HEK293 (cell line): ENCODE data around the gene RPL22.

ENCODE experiments used
- CTCF ChIA-PET: fragments of 350-600 bp; formaldehyde crosslinking; extraction: SDS; loops from one replicate; lab custom pipeline; 2021; ENCODE audit warnings: antibody characterized with exemption; lab: Yijun Ruan, JAX
- POLR2A ChIA-PET: fragments of 300-600 bp; formaldehyde crosslinking; extraction: SDS; loops from one replicate; lab custom pipeline; 2020; ENCODE audit warnings: antibody characterized with exemption, inconsistent platforms; lab: Yijun Ruan, JAX
- H3K27ac ChIP-seq: fragments of 200-500 bp; sonication (Bioruptor generic); 2 replicates; pipeline ENCODE4 v1.5.1; 2014; ENCODE audit warnings: low read depth, low read length, control low read depth, inconsistent platforms; ENCODE audit errors: extremely low read depth
- H3K36me3 ChIP-seq, 2 experiments: fragments of 200-500 bp in 1 of 2; sonication (Bioruptor generic) in 1 of 2; 1 replicate in 1 of 2; 2 replicates in 1 of 2; pipeline ENCODE4 v1.5.1; 2014 to 2017; ENCODE audit warnings: inconsistent platforms in 2 of 2, low read length in 2 of 2; ENCODE audit not compliant: control insufficient read depth in 2 of 2, insufficient read depth in 1 of 2
- H3K4me1 ChIP-seq: fragments of 200-500 bp; sonication (Bioruptor generic); 2 replicates; pipeline ENCODE4 v1.5.1; 2014; ENCODE audit warnings: mild to moderate bottlenecking, low read length, inconsistent platforms; ENCODE audit not compliant: control insufficient read depth, insufficient read depth
- H3K4me3 ChIP-seq: 2 replicates; pipeline ENCODE4 v1.5.1; 2011; ENCODE audit warnings: low read depth, mild to moderate bottlenecking, control low read depth, low read length, moderate library complexity
- H3K9me3 ChIP-seq: fragments of 200-500 bp; sonication (Bioruptor generic); 2 replicates; pipeline ENCODE4 v1.5.1; 2014; ENCODE audit warnings: low read depth, low read length, inconsistent platforms; ENCODE audit not compliant: control insufficient read depth, insufficient read depth
- EGR2 ChIP-seq: fragments of 450-650 bp; formaldehyde crosslinking; IDR thresholded peaks from 2 replicates; pipeline ENCODE4 v1.5.1; 2016; ENCODE audit warnings: low read depth, missing biosample characterization, missing genetic modification characterization
- GLI4 ChIP-seq: fragments of 450-650 bp; formaldehyde crosslinking; IDR thresholded peaks from 2 replicates; pipeline ENCODE4 v1.5.1; 2016; ENCODE audit warnings: missing biosample characterization, missing genetic modification characterization
- GLIS1 ChIP-seq: fragments of 450-650 bp; formaldehyde crosslinking; IDR thresholded peaks from 2 replicates; pipeline ENCODE4 v1.5.1; 2016; ENCODE audit warnings: missing biosample characterization, missing genetic modification characterization
- HOXD13 ChIP-seq: sonication (generic); formaldehyde crosslinking; IDR thresholded peaks from 2 replicates; pipeline ENCODE4 v1.8.0; 2022; ENCODE audit warnings: missing genetic modification reagents, borderline replicate concordance
- KLF16 ChIP-seq: fragments of 450-650 bp; formaldehyde crosslinking; IDR thresholded peaks from 2 replicates; pipeline ENCODE4 v1.5.1; 2017; ENCODE audit warnings: missing biosample characterization, missing genetic modification characterization
- MEIS1 ChIP-seq: sonication (generic); formaldehyde crosslinking; IDR thresholded peaks from 2 replicates; pipeline ENCODE4 v1.8.1; 2022; ENCODE audit warnings: missing genetic modification reagents, mild to moderate bottlenecking, borderline replicate concordance
- MYNN ChIP-seq: fragments of 450-650 bp; formaldehyde crosslinking; IDR thresholded peaks from 2 replicates; pipeline ENCODE4 v1.5.1; 2016; ENCODE audit warnings: missing biosample characterization, missing genetic modification characterization, borderline replicate concordance
- MZF1 ChIP-seq: fragments of 450-650 bp; formaldehyde crosslinking; IDR thresholded peaks from 2 replicates; pipeline ENCODE4 v1.5.1; 2017; ENCODE audit warnings: missing biosample characterization, missing genetic modification characterization, borderline replicate concordance
- WT1 ChIP-seq: fragments of 450-650 bp; formaldehyde crosslinking; IDR thresholded peaks from 2 replicates; pipeline ENCODE4 v1.5.1; 2016; ENCODE audit warnings: missing biosample characterization, missing genetic modification characterization
- ZBTB21 ChIP-seq: fragments of 450-650 bp; formaldehyde crosslinking; IDR thresholded peaks from 2 replicates; pipeline ENCODE4 v1.5.1; 2017; ENCODE audit warnings: missing biosample characterization, missing genetic modification characterization
- ZFP37 ChIP-seq: fragments of 450-650 bp; formaldehyde crosslinking; IDR thresholded peaks from 2 replicates; pipeline ENCODE4 v1.5.1; 2016; ENCODE audit warnings: missing biosample characterization, missing genetic modification characterization
- ZNF184 ChIP-seq: fragments of 450-650 bp; IDR thresholded peaks from 2 replicates; pipeline ENCODE4 v1.5.1; 2018; ENCODE audit warnings: missing biosample characterization, mild to moderate bottlenecking, missing genetic modification characterization
- ZNF266 ChIP-seq: fragments of 450-650 bp; formaldehyde crosslinking; IDR thresholded peaks from 2 replicates; pipeline ENCODE4 v1.5.1; 2016; ENCODE audit warnings: missing biosample characterization, missing genetic modification characterization, low read depth
- ZNF366 ChIP-seq: fragments of 450-650 bp; formaldehyde crosslinking; conservative IDR thresholded peaks from 2 replicates; pipeline ENCODE4 v1.5.1; 2016; ENCODE audit warnings: missing biosample characterization, missing genetic modification characterization
- ZNF416 ChIP-seq: fragments of 450-650 bp; formaldehyde crosslinking; IDR thresholded peaks from 2 replicates; pipeline ENCODE4 v1.5.1; 2016; ENCODE audit warnings: missing biosample characterization, missing genetic modification characterization
- ZNF677 ChIP-seq: fragments of 450-650 bp; IDR thresholded peaks from 2 replicates; pipeline ENCODE4 v1.5.0; 2018; ENCODE audit warnings: missing biosample characterization, mild to moderate bottlenecking, missing genetic modification characterization, moderate library complexity
- ZNF747 ChIP-seq: fragments of 450-650 bp; formaldehyde crosslinking; IDR thresholded peaks from 2 replicates; pipeline ENCODE4 v1.5.1; 2016; ENCODE audit warnings: missing biosample characterization, missing genetic modification characterization
- ZSCAN30 ChIP-seq: fragments of 450-650 bp; IDR thresholded peaks from 2 replicates; pipeline ENCODE4 v1.5.1; 2018; ENCODE audit warnings: missing biosample characterization, mild to moderate bottlenecking, missing genetic modification characterization, moderate library complexity
- TF ChIP-seq, protein P1 (sequence below): fragments of 450-650 bp; formaldehyde crosslinking; IDR thresholded peaks from 2 replicates; pipeline ENCODE4 v1.5.1; 2016; ENCODE audit warnings: missing biosample characterization, missing genetic modification characterization
- TF ChIP-seq, protein P2 (sequence below): fragments of 450-650 bp; formaldehyde crosslinking; IDR thresholded peaks from 2 replicates; pipeline ENCODE4 v1.5.1; 2016; ENCODE audit warnings: missing biosample characterization, missing genetic modification characterization
- TF ChIP-seq, protein P3 (sequence below): fragments of 450-650 bp; formaldehyde crosslinking; IDR thresholded peaks from 2 replicates; pipeline ENCODE4 v1.5.1; 2016; ENCODE audit warnings: missing biosample characterization, missing genetic modification characterization, low read depth
- TF ChIP-seq, protein P4 (sequence below): fragments of 450-650 bp; formaldehyde crosslinking; IDR thresholded peaks from 2 replicates; pipeline ENCODE4 v1.5.1; 2017; ENCODE audit warnings: missing biosample characterization, mild to moderate bottlenecking, missing genetic modification characterization, moderate library complexity
- TF ChIP-seq, protein P5 (sequence below): fragments of 450-650 bp; formaldehyde crosslinking; IDR thresholded peaks from 2 replicates; pipeline ENCODE4 v1.5.1; 2016; ENCODE audit warnings: missing biosample characterization, missing genetic modification characterization

Gene RPL22

DNA sequence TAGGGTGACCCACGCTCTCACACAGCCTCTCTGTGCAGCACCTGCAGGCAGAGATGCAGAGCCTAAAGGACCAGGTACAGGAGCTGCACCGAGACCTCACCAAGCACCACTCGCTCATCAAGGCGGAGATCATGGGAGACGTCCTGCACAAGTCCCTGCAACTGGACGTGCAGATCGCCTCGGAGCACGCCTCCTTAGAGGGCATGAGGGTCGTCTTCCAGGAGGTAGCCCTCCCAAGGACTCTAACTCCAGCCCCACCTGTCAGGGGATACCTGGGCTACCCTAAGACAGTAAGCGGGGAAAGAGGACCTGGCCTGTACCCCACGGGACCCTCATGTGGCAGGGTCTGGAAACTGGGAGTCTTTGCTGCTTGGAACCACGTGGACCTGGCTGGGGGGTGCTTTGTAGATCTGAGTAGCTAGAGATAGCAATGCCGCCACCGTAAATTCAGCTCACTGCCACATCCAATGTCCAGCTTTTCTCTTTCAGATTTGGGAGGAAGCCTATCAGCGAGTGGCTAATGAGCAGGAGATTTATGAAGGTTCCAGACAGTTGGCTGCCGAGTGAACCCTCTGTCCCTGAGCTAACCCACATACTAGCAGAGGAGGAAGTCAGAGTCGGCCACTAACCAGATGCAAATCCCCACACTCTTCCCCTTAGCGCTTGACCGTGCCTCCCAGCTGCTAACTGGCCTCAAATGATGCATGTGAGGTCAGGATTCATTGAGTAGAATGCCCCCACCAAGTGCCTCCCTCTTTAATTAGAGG is 13.0 kb upstream of the RPL22 start (continued):
- TF ChIP-seq GLI4: no peak

DNA sequence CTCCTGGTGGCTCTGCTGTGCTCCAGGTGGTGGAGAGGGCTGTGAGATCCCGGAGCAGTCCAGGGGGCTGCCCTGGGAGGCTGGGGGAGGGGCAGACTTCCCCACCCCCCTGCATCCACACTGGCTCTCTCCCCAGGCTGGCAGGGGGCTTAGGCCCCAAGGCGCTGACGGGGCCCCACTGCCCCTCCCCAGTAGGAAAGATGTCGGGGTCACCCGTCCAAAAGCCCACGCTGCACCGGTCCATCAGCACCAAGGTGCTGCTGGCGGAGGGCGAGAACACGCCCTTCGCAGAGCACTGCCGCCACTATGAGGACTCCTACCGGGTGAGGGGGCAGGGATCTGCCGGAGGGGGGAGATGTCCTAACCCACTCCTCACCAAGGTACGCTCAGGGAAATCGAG is 12.3 kb upstream of the RPL22 start:
- Histone ChIP-seq H3K4me1 (no peaks in the 10 kb centered on the region), H3K9me3 (no peaks in the 10 kb centered on the region)
- TF ChIP-seq ZNF416 (tag by site-specific recombination): no peak
- peak; percentile 38 for TF ChIP-seq GLIS1 (tag by site-specific recombination)
- TF ChIP-seq, all 188 proteins: peak for 1
- ChIA-PET CTCF (no interaction called here), POLR2A (no interaction called here)
- no peak overlapping the region for H3K27ac ChIP-seq
- peaks cover 0 to 47% of the 10 kb centered on the region in 2 experiments; a peak in 1 of 3 replicates for H3K36me3 ChIP-seq
- no peak overlapping the region for H3K4me3 ChIP-seq

DNA sequence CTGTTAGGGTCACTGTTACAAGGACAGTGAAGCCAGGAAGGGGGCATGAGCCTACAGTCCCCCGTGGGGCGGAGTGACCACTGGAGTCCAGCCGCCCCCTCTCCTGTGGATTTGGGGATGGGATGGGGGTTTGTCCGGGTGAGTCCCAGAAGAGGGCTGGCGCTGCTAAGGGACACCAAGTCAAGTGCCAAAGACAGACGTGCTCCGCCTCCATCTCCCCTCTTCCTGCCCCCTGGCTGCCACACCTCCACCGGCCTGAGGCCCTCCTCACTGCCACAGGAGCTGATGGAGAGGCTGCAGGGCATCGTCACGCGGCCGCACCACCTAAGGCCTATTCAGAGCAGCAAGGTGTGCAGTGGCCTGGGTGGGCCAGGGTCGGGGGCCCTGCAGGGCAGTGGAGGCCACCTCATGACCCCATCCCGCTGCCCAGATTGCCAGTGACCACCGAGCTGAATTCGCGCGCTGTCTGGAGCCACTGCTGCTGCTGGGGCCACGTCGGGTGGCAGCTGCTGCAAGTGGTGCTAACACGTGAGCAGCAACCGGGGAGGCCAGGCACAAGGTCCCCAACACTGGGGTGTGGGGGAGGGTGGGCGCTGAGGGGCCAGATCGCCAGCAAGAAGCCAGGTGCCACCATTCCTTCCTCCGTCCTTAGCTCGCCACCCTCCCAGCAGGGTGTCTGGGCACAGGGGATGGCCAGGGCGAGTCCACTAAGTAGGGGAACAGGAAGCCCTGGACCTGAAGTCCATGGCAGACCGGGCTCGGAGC is 11.4 kb upstream of the RPL22 start:
- ChIA-PET CTCF (no interaction called here), POLR2A (no interaction called here)
- Histone ChIP-seq H3K4me3 (no peak overlapping the region), H3K4me1 (no peaks in the 10 kb centered on the region), H3K9me3 (no peaks in the 10 kb centered on the region), H3K27ac (no peak overlapping the region), H3K36me3 (peaks cover 0 to 43% of the 10 kb centered on the region in 2 experiments; a peak in 1 of 3 replicates)
- TF ChIP-seq KLF16 (tag by site-specific recombination) (no peak), ZNF366 (no peak), ZFP37 (tag by site-specific recombination) (no peak), ZNF184 (tag by site-specific recombination) (no peak), ZNF266 (no peak), ZSCAN30 (tag by site-specific recombination) (no peak), MEIS1 (CRISPR knock-in tag) (no peak), MZF1 (no peak), ZBTB21 (tag by site-specific recombination) (no peak), HOXD13 (no peak), ZNF677 (tag by site-specific recombination) (no peak), ZNF747 (no peak), MYNN (no peak), WT1 (tag by site-specific recombination) (no peak), EGR2 (no peak)
- TF ChIP-seq, protein P1, sequence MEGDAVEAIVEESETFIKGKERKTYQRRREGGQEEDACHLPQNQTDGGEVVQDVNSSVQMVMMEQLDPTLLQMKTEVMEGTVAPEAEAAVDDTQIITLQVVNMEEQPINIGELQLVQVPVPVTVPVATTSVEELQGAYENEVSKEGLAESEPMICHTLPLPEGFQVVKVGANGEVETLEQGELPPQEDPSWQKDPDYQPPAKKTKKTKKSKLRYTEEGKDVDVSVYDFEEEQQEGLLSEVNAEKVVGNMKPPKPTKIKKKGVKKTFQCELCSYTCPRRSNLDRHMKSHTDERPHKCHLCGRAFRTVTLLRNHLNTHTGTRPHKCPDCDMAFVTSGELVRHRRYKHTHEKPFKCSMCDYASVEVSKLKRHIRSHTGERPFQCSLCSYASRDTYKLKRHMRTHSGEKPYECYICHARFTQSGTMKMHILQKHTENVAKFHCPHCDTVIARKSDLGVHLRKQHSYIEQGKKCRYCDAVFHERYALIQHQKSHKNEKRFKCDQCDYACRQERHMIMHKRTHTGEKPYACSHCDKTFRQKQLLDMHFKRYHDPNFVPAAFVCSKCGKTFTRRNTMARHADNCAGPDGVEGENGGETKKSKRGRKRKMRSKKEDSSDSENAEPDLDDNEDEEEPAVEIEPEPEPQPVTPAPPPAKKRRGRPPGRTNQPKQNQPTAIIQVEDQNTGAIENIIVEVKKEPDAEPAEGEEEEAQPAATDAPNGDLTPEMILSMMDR (tag by site-specific recombination): no peak
- TF ChIP-seq, protein P2, sequence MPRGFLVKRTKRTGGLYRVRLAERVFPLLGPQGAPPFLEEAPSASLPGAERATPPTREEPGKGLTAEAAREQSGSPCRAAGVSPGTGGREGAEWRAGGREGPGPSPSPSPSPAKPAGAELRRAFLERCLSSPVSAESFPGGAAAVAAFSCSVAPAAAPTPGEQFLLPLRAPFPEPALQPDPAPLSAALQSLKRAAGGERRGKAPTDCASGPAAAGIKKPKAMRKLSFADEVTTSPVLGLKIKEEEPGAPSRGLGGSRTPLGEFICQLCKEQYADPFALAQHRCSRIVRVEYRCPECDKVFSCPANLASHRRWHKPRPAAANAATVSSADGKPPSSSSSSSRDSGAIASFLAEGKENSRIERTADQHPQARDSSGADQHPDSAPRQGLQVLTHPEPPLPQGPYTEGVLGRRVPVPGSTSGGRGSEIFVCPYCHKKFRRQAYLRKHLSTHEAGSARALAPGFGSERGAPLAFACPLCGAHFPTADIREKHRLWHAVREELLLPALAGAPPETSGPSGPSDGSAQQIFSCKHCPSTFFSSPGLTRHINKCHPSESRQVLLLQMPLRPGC (tag by site-specific recombination): no peak
- TF ChIP-seq, protein P3, sequence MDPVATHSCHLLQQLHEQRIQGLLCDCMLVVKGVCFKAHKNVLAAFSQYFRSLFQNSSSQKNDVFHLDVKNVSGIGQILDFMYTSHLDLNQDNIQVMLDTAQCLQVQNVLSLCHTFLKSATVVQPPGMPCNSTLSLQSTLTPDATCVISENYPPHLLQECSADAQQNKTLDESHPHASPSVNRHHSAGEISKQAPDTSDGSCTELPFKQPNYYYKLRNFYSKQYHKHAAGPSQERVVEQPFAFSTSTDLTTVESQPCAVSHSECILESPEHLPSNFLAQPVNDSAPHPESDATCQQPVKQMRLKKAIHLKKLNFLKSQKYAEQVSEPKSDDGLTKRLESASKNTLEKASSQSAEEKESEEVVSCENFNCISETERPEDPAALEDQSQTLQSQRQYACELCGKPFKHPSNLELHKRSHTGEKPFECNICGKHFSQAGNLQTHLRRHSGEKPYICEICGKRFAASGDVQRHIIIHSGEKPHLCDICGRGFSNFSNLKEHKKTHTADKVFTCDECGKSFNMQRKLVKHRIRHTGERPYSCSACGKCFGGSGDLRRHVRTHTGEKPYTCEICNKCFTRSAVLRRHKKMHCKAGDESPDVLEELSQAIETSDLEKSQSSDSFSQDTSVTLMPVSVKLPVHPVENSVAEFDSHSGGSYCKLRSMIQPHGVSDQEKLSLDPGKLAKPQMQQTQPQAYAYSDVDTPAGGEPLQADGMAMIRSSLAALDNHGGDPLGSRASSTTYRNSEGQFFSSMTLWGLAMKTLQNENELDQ (tag by site-specific recombination): no peak
- TF ChIP-seq, protein P4, sequence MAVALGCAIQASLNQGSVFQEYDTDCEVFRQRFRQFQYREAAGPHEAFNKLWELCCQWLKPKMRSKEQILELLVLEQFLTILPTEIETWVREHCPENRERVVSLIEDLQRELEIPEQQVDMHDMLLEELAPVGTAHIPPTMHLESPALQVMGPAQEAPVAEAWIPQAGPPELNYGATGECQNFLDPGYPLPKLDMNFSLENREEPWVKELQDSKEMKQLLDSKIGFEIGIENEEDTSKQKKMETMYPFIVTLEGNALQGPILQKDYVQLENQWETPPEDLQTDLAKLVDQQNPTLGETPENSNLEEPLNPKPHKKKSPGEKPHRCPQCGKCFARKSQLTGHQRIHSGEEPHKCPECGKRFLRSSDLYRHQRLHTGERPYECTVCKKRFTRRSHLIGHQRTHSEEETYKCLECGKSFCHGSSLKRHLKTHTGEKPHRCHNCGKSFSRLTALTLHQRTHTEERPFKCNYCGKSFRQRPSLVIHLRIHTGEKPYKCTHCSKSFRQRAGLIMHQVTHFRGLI (tag by site-specific recombination): no peak
- TF ChIP-seq, protein P5, sequence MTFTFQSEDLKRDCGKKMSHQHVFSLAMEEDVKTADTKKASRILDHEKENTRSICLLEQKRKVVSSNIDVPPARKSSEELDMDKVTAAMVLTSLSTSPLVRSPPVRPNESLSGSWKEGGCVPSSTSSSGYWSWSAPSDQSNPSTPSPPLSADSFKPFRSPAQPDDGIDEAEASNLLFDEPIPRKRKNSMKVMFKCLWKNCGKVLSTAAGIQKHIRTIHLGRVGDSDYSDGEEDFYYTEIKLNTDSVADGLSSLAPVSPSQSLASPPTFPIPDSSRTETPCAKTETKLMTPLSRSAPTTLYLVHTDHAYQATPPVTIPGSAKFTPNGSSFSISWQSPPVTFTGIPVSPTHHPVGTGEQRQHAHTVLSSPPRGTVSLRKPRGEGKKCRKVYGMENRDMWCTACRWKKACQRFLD (tag by site-specific recombination): no peak
